ENCODE measurements around the gene NRM. TPM values are rescaled to one million over a fixed set of nuclear protein-coding genes. Genes with fewer than 3 reads are reported as not detected.
A peak's percentile ranks its signal among the peaks of the same experiment; 100 is the strongest.

The NRM gene, protein sequence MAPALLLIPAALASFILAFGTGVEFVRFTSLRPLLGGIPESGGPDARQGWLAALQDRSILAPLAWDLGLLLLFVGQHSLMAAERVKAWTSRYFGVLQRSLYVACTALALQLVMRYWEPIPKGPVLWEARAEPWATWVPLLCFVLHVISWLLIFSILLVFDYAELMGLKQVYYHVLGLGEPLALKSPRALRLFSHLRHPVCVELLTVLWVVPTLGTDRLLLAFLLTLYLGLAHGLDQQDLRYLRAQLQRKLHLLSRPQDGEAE
- 6.1 TPM for total RNA-seq

DNA sequence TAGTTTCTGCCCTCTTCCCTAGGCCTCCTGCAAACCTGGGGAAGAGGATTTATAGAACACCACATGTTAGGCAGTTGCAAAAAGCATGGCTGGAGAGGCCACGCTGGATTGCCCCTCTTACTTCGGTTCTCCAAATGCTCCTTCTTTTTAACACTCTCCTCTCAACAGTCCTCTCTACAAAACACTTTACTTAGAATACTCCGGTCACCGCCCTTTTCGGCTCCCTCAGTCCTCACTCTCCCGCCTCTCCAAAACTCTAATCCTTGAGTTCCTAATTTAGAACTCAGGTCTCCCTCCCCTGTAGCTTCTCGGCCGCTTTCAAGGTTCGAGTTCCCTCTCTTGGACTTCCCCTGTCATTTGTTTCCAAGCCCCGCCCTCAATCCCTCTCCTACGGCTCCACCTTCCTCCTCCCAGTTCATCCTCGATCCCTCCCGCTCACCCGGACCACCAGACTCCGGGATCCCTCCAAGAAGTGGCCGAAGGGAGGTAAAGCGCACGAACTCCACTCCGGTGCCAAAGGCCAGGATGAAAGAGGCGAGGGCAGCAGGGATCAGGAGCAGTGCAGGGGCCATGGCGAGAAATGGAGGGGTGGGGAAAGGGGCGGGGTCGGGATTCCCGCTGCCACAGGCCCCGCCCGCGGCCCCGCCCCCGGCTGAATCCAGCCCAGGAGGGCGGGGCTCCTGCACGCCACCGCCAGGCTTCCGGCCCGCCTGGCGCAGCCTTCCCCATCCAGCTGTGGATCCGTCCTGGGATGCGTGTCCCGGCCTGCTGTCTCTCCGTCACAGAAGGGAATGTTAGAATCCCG is at the start of gene NRM:
NRM (minus strand) TSS at position 582 of the 805 bp plus-strand sequence; CDS start at position 572, 10 bp downstream.
- H3K27ac ChIP-seq, result peak within 1 kb of the TSS; percentile 92
- intact Hi-C loops (cut with DNase I), result no loop called here
- TF ChIP-seq POLR2A (IDR thresholded peaks at IDR 0.05) (no peak), POLR2AphosphoS5 (IDR thresholded peaks at IDR 0.05; ENCODE audit: insufficient read depth in 1 of 2, low read depth in 1 of 2) (peak; percentile 48 to 77)
- TF ChIP-seq, protein P1, sequence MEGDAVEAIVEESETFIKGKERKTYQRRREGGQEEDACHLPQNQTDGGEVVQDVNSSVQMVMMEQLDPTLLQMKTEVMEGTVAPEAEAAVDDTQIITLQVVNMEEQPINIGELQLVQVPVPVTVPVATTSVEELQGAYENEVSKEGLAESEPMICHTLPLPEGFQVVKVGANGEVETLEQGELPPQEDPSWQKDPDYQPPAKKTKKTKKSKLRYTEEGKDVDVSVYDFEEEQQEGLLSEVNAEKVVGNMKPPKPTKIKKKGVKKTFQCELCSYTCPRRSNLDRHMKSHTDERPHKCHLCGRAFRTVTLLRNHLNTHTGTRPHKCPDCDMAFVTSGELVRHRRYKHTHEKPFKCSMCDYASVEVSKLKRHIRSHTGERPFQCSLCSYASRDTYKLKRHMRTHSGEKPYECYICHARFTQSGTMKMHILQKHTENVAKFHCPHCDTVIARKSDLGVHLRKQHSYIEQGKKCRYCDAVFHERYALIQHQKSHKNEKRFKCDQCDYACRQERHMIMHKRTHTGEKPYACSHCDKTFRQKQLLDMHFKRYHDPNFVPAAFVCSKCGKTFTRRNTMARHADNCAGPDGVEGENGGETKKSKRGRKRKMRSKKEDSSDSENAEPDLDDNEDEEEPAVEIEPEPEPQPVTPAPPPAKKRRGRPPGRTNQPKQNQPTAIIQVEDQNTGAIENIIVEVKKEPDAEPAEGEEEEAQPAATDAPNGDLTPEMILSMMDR (IDR thresholded peaks at IDR 0.05), result no peak
- H3K4me3 ChIP-seq, result peak within 1 kb of the TSS; percentile 55 to 76
- no peak for DNase-seq (ENCODE audit: extremely low spot score in 2 of 2)
- H3K27me3 ChIP-seq, result no peaks in the 10 kb centered on the region
- H3K4me1 ChIP-seq, result peaks cover 35% of the 10 kb centered on the region
- H3K36me3 ChIP-seq, result no peaks in the 10 kb centered on the region
- H3K9me3 ChIP-seq, result no peaks in the 10 kb centered on the region

DNA sequence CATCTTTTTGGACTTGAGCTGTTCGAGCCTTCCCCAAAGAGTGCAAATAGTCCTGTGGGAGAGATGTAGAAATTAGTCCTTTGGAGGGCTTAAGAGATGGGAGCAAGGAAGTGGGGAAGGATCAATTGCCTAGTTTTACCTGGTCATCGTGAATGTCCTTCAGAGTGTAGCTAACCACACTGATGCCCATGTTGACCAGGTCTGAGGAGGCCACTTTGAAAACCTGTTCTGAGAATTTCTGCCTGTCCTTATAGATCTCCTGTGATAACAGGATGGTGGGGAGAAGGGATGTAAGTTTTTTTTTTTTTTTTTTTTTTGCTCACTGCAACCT is 49.7 kb upstream of the NRM start:
- DNase-seq (ENCODE audit: extremely low spot score in 2 of 2), result no peak
- H3K27me3 ChIP-seq, result no peaks in the 10 kb centered on the region
- H3K4me1 ChIP-seq, result peaks cover 62% of the 10 kb centered on the region
- intact Hi-C loops (cut with DNase I), result loop anchor here (2.0 to 5.0 kb wide), 2 partner anchors 42 to 144 kb away; partner anchors contain the start of gene DDR1
- peaks cover 0 to 46% of the 10 kb centered on the region in 2 donors for H3K36me3 ChIP-seq
- no peaks in the 10 kb centered on the region for H3K9me3 ChIP-seq
- no peak overlapping the region for H3K4me3 ChIP-seq
- no peak for TF ChIP-seq POLR2AphosphoS5 (IDR thresholded peaks at IDR 0.05; ENCODE audit: insufficient read depth in 1 of 2, low read depth in 1 of 2)
- TF ChIP-seq, protein P1 (IDR thresholded peaks at IDR 0.05), result no peak
- no peak for TF ChIP-seq POLR2A (IDR thresholded peaks at IDR 0.05)
- no peak overlapping the region for H3K27ac ChIP-seq

DNA sequence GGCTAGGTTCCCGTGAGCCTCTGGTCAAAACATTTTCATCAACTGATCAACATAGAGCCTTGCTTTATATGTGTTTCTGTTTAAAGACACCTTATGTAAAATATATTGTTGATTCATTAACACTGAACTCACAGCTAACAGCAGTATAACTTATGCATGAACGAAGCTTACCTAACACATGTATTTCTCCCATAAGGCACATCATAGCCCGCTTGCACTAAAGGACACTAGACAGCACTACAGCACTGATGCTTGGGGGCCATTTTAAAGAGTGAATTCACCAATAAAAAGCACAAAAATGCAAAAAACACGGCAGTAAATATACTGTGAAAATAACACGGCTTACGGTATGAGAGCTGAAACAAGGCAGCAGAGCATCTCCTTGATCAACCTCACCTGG is 47.7 kb upstream of the NRM start:
- H3K36me3 ChIP-seq, result peaks cover 0 to 66% of the 10 kb centered on the region in 2 donors
- intact Hi-C loops (cut with DNase I), result no loop called here
- H3K4me3 ChIP-seq, result no peak overlapping the region
- TF ChIP-seq, protein P1 (IDR thresholded peaks at IDR 0.05), result no peak
- no peak for TF ChIP-seq POLR2AphosphoS5 (IDR thresholded peaks at IDR 0.05; ENCODE audit: insufficient read depth in 1 of 2, low read depth in 1 of 2)
- no peak for TF ChIP-seq POLR2A (IDR thresholded peaks at IDR 0.05)
- no peak overlapping the region for H3K27ac ChIP-seq
- no peak for DNase-seq (ENCODE audit: extremely low spot score in 2 of 2)
- no peaks in the 10 kb centered on the region for H3K27me3 ChIP-seq
- H3K4me1 ChIP-seq, result peaks cover 56% of the 10 kb centered on the region
- no peaks in the 10 kb centered on the region for H3K9me3 ChIP-seq

DNA sequence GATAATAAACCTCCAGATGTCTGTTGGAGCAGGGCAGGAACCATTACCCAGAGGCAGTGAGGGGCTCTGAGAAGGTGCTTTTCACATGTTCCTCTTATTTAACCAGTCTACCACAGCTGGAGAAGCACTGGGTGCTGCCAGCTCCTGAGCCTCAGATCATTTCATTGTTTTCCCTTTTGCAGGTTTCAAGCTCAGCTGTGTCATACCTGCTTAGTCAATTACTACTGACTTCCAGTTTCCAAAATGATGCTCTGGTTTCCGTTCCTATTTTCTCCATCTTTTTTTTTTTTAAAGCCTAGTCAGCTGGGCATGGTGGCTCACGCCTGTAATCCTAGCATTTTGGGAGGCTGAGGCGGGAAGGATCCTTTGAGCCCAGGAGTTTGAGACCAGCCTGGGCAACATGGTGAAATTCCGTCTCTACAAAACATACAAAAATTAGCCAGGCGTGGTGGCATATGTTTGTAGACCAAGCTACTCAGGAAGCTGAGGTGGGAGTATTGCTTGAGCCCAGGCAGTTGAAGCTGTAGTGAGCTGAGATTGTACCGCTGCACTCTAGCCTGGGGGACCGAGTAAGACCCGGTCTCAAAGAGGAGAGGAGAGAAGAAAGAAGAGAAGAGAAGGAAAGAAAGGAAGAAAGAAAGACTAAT is 45.0 kb upstream of the NRM start:
- no peaks in the 10 kb centered on the region for H3K27me3 ChIP-seq
- peaks cover 0 to 87% of the 10 kb centered on the region in 2 donors for H3K36me3 ChIP-seq
- TF ChIP-seq, protein P1 (IDR thresholded peaks at IDR 0.05), result no peak
- no peak for TF ChIP-seq POLR2A (IDR thresholded peaks at IDR 0.05)
- no peak for TF ChIP-seq POLR2AphosphoS5 (IDR thresholded peaks at IDR 0.05; ENCODE audit: insufficient read depth in 1 of 2, low read depth in 1 of 2)
- no peak overlapping the region for H3K4me3 ChIP-seq
- H3K9me3 ChIP-seq, result no peaks in the 10 kb centered on the region
- H3K27ac ChIP-seq, result no peak overlapping the region
- intact Hi-C loops (cut with DNase I), result no loop called here
- H3K4me1 ChIP-seq, result peaks cover 46% of the 10 kb centered on the region
- no peak for DNase-seq (ENCODE audit: extremely low spot score in 2 of 2)
